ENCODE results near the gene EIF3K.

EIF3K gene

DNA sequence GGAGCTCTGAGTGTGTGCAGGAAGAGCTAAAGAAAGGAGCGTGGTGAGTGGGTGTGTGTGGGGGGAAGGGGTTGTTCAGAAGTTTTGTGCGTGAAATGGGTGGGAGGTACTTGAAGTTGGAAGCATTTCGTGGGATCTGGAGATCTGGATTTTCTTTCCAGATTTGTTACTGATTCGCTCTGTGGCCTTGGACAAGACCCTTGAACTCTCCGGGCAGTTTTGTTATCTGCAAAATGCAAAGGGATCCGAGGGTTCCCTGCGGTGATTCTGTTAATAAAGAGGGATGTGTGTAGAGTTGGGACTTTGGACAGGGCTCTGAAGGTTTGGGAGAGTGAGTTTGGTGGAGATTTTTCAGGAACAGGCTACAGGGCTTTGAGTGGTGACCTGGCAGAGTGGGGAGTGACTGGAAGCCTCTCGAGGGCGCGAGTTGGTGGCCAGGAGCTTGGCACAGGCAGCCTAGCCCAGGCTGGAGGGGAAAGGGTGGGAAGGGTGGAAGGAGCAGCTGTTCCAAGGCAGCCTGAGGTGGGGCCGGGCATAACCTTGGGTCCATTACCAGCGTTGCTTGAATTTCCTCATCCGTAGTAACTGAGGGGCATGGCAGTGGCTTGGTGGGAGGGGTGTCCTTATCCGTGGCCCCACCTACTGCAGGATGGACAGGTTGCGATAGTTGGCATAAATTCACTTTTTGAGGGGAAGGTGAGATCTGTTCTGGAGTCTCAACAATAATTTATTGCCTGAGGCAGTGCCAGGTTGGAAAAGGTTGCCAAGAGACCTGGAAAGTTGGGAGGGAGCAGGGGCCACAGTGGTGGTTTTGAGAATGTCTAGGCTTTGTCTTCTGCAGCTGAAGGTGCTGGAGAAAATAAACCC, 30.6 kb downstream of the EIF3K start:
- no peak for DNase-seq (ENCODE audit: low read depth in 2 of 2, low spot score in 1 of 2)

- DNase-seq (ENCODE audit: low read depth in 2 of 2, low spot score in 1 of 2), result no peak
Measured at GRCh38 chr19:38650172-38650775, 31.3 kb downstream of the EIF3K start.

- DNase-seq (ENCODE audit: low read depth in 2 of 2, low spot score in 1 of 2), result no peak
Measured at GRCh38 chr19:38650911-38651584, 32.1 kb downstream of the EIF3K start.

- DNase-seq (ENCODE audit: low read depth in 2 of 2, low spot score in 1 of 2), result no peak
Measured at GRCh38 chr19:38653028-38653571, 34.1 kb downstream of the EIF3K start.

DNA sequence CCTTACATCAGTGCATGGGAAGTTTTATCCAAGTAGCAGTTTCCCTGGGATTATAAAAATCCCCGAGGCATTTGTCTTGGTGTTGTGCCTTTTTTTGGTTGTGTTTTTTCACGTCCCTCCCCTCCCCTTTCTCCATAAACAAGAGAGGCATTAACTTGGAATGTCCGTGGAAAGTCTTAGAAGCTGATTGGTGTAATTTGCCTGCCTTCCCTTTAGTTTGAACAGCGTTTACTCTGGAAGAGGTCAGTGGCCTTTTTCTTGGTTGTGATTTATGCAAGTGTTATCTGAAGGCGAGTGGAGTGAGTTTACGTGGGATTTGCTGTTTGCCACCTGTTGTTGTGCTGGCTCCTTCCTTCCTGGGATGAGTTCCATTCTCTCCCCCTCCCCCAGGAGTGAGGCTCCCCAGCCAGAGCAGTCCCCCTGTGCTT, 35.7 kb downstream of the EIF3K start:
- DNase-seq (ENCODE audit: low read depth in 2 of 2, low spot score in 1 of 2), result no peak

GRCh38 chr19:38655148-38655824, 36.3 kb downstream of the EIF3K start:
- no peak for DNase-seq (ENCODE audit: low read depth in 2 of 2, low spot score in 1 of 2)

GRCh38 chr19:38656171-38656981, 37.4 kb downstream of the EIF3K start:
- DNase-seq (ENCODE audit: low read depth in 2 of 2, low spot score in 1 of 2), result no peak

DNA sequence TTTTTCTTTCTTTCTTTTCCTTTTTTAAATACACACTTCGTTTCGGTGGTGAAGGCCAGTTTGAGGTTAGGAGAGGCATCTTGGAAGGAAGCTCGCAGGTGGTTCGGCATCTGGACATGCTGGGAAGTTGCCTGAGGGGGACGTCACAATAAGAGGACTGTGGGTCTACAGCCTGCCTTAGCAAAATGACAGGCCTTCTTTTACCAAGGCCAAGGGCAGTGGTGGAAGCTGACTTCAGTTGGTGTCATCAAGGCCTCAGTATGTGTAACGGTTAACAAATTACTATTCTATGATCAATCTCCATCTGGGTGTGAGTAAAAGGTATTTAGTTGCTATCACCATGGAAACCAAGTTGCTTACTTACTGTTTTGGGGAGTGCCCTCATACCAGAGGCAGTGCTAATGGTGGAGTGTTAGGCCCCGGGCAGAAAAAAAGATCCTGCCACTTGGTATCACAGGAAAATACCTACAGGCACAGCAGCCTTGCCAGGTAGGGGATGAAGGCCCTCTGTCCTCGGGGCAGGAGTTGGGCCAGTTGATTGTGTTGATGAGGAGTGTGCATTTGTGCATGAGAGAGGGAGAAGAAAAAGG, 38.7 kb downstream of the EIF3K start:
- DNase-seq (ENCODE audit: low read depth in 2 of 2, low spot score in 1 of 2), result no peak

DNA sequence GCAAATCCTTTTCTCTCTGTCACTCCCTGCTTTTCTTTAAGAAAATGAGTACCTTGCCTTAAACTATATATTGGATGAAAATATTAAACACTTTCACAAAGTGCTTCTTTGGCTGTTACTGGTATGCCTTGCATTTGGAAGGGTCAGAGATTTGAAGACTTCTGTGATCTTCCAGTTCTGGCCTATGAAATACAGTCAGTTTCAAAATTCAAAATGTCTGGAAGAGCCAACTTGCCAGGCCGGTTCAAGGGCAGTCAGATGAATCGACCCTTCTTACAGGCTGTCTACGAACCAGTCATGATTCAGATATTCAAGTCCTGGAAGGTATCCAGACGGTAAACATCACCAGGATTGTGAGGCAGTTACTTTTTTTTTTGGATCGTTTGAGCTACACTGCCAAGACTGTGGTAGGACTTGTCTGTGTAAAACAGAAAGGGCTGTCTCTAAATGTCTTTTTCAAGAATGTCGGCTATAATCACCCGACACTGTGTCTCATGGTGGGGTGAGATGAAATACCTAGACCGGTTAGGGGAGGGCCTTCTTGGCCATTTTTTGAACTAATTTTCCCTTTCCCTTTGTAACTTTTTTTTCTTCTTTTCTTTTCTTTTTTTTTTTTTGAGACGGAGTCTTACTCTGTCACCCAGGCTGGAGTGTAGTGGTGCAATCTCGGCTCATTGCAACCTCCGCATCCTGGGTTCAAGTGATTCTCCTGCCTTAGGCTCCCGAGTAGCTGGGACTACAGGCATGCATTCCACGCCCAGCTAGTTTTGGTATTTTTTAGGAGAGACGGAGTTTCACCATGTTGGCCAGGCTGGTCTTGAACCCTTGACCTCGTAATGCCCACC, 39.7 kb downstream of the EIF3K start:
- no peak for DNase-seq (ENCODE audit: low read depth in 2 of 2, low spot score in 1 of 2)

- DNase-seq (ENCODE audit: low read depth in 2 of 2, low spot score in 1 of 2), result no peak
Measured at GRCh38 chr19:38660724-38661123, 41.7 kb downstream of the EIF3K start.

- no peak for DNase-seq (ENCODE audit: low read depth in 2 of 2, low spot score in 1 of 2)
Measured at GRCh38 chr19:38661136-38661535, 42.1 kb downstream of the EIF3K start.

- no peak for DNase-seq (ENCODE audit: low read depth in 2 of 2, low spot score in 1 of 2)
Measured at GRCh38 chr19:38661996-38662395, 43.0 kb downstream of the EIF3K start.

DNA sequence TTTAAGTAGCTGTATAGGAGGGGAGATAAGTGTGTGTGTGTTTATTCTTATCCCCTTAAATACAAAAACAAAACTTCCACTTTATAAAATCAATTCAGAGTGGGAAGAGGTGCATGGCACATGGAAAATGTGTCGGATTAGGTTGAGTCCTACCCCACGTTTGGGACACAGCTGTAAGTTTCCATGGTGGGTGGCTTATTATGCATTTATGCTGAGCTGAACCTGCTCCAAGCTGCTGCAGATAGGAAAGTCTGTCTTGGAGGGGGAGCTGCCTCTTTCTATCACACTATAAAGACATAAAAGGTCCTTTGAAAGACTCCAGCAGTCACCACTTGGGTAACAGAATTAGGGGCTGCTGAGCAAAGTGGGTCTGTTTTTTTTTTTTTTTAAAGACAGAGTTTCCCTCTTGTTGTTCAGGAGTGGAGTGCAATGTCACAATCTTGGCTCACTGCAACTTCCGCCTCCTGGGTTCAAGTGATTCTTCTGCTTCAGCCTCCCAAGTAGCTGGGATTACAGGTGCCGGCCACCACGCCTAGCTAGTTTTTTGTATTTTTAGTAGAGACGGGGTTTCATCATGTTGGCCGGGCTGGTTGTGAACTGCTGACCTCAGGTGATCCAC, 43.7 kb downstream of the EIF3K start:
- no peak for DNase-seq (ENCODE audit: low read depth in 2 of 2, low spot score in 1 of 2)

GRCh38 chr19:38663156-38663651, 44.2 kb downstream of the EIF3K start:
- no peak for DNase-seq (ENCODE audit: low read depth in 2 of 2, low spot score in 1 of 2)

GRCh38 chr19:38663957-38664502, 45.0 kb downstream of the EIF3K start:
- DNase-seq (ENCODE audit: low read depth in 2 of 2, low spot score in 1 of 2), result no peak

DNA sequence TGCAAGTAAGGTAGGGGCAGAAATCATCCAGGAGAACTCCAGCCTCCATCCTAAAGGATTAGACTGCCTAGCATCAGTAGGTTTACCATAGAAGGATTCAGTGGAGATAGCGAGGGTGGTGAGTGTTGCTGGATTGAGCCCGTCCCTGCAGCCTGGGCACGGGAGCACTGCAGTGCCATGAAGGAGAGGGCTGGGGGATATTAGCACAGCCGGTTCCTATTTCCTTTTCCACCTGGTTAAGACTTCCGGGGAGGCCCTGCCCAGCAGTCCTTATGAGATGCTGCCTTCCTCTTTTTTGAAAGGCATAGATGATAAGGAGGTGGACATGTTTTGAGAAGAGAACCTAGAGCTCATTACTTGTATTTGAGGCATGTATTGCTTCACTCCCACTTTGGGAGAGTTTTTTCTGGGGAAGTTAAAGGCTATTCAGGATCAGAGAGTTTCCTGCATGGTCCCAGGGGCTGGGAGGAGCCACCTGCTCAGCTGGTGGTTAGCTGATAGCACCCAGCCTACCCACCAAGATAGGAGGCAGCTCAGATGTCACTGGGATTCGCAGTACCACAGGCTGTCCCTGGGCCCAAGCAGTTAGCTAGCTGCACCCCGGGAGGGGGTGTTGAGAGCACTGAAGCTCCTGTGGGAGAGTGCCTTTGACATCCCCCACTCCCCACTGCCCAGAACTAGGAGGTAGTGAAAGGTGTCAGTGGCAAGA, 45.7 kb downstream of the EIF3K start:
- no peak for DNase-seq (ENCODE audit: low read depth in 2 of 2, low spot score in 1 of 2)

DNA sequence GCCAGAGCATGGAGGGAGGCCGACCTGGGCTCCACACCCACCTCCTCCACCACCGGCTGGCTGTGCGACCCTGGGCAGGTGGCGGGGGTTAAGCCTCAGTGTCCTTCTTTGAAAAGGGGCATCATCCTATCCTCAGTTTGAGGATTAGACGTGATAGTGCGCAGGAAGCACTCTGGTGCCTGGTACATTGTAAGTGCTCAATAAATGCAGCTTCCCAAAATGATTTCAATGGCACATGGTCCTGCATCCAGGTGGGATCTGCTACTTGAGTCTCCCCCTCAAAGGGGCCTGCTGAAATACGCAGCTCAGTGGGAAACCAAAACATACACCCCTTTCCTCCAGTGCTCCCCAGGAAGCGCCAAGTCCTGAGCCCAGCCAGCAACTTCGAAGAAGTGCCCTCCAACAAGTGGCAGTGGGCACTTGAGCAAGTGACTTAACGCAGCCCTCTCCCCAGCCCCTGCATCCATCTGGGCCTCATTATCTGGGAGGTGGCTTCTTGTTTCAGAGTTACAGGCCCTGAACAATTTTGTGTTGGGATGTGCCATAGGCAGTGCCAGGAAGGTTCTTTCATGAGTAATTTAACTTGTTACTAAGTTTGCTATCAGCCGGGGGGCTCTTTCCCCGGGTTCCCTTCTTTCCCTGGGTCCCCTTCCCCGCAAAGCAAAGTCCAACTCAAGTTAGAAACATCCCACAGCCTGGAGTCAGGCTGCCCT, 46.4 kb downstream of the EIF3K start:
- DNase-seq (ENCODE audit: low read depth in 2 of 2, low spot score in 1 of 2), result no peak

All from stimulated activated CD8-positive, alpha-beta memory T cell treated with anti-CD3 and anti-CD28 coated beads, Interleukin-4, amount 100 ng/mL, for 1 hour (primary cell).